SIG-M5 (cell line): ENCODE results near the gene ESPL1.
A peak's percentile ranks its signal among the peaks of the same experiment; 100 is the strongest.
"Not testable (repeated sequence)": the region's sequence is repeated elsewhere in the genome, so short reads cannot be mapped to it uniquely, and the experiment has no call there.

Source experiments
- DNase-seq: peaks from one replicate; lab custom pipeline; 2025; lab: John Stamatoyannopoulos, UW

The ESPL1 gene

DNA sequence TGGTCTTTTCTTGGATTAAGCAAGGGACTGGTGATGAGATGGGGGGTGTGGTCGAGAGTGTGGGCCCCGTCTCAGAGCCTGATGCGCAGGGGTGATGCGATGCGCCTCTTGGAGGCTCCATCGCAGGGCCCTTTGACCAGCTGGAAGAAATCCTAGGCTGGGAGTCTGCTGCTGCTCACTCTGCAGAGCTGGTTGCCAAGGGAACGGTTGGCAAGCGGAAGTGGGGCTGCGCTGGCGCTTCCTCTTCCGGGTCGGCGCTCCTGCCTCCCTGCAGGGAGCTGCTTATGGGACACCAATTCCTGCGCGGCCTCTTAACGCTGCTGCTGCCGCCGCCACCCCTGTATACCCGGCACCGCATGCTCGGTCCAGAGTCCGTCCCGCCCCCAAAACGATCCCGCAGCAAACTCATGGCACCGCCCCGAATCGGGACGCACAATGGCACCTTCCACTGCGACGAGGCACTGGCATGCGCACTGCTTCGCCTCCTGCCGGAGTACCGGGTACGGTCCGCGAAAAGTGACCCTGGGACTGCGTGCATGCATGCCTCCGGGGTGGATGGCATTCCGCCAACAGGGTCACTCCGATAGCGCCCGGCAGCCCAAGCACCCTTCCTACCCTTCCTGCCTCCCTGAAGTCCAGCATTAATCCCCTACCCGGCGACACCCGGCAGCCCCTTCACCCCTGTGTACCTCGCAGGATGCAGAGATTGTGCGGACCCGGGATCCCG is 31.5 kb downstream of the ESPL1 start, which contains the start of gene MYG1:
Gene MYG1, plus strand, starts transcription at position 242 of the 727 bp plus-strand sequence. Its CDS starts 43 bp downstream, at position 285.
- DNase-seq = peak; percentile 46

DNA sequence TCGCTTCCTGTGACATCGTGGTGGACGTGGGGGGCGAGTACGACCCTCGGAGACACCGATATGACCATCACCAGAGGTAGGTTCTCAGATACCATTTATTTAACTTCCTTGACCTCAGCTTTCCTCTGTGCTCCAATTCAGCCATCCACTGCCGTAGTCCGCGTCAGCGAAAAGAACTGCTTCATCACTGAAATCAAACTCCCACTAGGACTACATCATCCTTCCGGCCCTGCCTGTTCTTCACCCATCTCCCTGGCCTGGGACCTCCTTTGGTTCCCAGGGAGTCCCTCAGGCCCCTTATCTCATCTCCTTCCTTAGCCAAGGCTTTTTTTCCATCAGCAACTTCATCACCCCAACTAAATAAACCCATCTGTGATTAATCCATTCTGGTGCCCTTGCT is 32.1 kb downstream of the ESPL1 start:
- no peak for DNase-seq

GRCh38 chr12:53302903-53303302 is 34.8 kb downstream of the ESPL1 start:
- no peak for DNase-seq

DNA sequence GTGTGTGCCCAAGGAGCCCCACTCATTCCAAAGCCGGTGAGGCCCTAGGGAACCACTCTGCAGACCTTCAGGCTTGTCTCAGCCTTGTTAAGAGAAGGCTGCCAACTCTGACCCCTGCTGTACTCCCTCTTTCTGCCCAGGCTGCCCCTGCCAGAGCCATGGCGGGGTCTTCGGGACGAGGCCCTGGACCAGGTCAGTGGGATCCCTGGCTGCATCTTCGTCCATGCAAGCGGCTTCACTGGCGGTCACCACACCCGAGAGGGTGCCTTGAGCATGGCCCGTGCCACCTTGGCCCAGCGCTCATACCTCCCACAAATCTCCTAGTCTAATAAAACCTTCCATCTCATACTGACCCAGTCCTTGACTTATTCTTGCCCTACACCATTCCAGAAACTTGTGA is 38.7 kb downstream of the ESPL1 start:
- no peak for DNase-seq

- DNase-seq = no peak
Observed at GRCh38 chr12:53308276-53308675, 40.2 kb downstream of the ESPL1 start.

- no peak for DNase-seq
Observed at GRCh38 chr12:53313996-53314395, 45.9 kb downstream of the ESPL1 start.

- no peak for DNase-seq
Observed at GRCh38 chr12:53320352-53321195, 52.5 kb downstream of the ESPL1 start.

DNA sequence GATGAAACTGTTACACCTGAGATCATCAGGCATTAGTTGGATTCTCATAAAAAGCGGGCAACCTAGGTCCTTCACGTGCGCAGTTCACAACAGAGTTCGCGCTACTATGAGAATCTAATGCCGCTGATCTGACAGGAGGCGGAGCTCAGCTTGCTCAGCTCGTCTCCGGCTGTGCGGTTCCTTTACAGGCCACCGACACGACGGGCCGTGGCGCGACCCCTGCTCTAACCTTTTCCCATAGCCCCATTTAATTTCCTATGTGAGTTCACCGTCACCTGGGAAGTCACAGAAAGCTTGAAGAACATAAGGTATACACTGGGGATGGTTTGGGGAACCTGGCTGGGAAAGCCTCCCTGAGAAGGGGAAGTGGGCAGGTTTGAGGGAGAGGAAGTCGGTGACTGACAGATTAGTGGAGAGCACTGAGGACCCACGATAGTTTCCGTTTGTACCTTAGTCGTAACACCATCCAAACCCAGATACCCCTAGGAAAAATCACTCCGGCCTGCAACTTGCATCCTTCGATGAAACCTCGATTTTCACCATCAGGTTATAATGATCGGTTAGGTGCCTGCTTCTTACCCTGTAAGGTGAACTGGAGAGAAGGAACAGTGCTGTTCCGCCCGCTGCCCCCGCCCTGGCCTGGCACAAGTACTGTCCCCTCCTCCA is 56.1 kb downstream of the ESPL1 start:
- DNase-seq = peak; percentile 37

DNA sequence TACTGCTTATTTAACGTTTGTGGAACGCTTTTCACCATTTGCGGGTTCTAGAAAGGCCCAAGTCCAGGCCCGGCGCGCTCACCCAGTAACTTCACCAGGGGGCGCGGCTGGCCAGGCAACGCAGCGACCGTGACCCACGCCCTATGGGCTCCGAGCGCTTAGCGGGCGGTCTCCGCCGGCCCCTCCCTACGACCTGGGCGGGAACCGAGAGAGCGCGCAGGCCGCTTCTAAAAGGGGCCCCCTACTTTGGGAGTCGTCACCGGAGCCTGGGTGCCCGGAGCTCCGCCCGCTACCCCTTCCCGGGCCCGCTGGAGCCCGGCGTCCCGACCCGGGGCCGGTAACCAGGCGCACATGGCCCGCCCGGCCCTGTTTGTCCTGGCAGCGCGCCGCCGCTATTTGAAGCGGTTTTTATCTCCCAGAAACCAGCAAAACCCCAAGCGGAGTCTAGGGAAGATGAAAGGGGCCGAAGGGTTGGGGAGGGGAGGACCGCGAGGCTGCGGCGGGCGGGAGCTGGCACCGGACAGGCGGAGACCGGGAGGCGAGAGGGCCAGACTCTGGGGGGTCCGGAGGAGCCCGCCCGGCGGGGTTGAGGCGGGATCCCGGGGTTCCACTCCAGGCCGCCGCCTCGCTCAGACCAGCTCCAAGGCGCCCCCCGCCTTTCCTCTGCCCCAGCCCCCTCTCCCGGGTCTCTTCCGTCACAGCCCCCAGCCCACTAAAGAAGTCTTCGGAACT is 56.8 kb downstream of the ESPL1 start:
- no peak for DNase-seq

- DNase-seq = no peak
Observed at GRCh38 chr12:53325511-53326061, 57.5 kb downstream of the ESPL1 start.

DNA sequence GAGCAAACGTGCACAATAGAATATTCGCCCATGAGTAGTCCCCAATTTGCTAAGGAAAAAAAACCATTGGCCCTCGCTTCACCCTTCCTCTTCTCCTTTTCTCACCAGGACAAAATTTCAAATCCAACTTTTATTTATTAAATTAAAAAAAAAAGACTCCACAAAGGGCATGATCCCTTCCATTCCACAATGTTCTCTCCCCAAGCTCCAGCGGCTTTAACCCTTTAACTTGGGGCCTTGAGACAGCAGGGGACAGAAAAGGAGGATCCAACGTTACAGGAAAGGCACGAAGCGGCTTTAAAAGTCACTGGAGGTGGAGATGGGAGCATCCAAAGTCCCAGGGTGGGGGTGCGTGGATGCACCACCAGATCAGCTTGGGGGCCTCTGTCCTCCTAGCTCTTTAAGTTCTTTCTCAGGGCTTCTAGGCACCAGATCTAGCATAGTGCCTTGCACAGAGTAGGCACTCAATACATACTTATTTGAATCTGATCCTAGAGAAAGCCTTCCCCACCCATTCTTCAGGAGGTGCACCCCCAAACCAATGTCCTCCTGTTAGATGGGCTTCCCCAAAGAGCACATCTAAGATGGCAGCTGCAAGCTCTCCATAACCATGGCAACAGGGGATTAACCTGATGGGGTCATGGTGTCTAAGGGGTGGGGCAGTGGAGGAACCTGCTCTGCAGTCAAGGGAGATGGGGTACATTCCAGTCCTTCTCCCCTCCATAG is 58.5 kb downstream of the ESPL1 start:
- DNase-seq = no peak

GRCh38 chr12:53327435-53328042 is 59.4 kb downstream of the ESPL1 start:
- no peak for DNase-seq

DNA sequence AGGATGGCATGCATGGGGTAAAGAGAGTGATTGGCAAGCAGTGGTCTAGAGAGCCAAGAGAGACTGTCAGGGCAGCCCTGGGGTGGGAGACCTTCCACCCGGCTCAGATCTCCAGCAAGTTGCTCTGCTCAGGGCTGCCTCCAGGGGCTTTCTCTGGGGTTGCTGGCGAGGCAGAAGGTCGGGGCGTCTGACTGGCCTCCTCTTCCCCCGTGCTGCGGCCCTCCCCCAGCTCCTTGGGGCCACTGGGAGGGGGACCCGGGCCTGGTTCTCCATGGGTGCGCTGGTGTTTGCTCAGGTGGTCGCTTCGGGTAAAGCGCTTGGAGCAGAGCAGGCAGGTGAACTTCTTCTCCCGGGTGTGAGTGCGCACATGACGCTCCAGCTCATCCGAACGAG is 59.9 kb downstream of the ESPL1 start:
- no peak for DNase-seq

- no peak for DNase-seq
Observed at GRCh38 chr12:53330671-53331070, 62.6 kb downstream of the ESPL1 start.

GRCh38 chr12:53332339-53332738 is 64.2 kb downstream of the ESPL1 start:
- DNase-seq = not testable (repeated sequence)

DNA sequence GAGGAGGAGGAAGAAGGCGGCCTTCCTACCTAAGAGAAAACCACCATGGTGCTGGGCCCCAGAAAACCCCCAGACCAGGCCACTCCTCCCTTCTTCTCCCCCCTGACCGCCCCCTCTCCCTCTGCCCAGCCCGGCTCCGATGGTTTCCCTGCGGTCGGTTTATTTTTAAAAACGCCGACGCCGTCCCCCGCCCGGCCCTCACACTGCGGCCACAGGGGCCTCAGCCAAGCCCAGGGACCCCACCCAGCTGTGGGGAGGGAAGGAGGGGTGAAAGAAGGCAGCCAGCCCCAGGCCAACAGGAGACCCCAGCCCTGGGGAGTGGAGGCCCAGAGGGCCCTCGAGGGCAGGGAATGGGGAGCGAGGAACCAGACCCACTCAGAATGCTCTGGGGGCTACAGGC is 64.6 kb downstream of the ESPL1 start:
- no peak for DNase-seq

- no peak for DNase-seq
Observed at GRCh38 chr12:53333289-53333688, 65.2 kb downstream of the ESPL1 start.

GRCh38 chr12:53333845-53334244 is 65.7 kb downstream of the ESPL1 start:
- no peak for DNase-seq

DNA sequence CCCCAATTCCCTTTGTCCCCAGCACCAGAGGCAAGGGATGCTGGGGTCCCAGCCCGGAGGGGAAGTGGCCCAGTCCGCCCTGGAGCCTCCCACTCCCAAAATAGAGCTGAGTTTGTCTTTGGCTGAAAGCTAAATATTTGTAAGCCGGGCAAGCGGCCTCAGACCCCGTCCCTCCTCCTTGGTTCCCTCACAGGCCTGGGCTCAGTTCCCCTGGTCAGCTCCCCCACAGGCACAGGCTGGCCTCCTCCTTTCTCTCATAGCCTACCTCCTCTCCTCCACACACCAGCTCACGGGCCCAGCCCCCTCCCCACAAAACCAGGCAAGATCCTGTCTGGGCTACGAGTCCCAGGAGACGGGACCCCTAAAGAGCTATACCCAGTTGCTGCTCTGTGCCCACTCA is 66.7 kb downstream of the ESPL1 start:
- no peak for DNase-seq

DNA sequence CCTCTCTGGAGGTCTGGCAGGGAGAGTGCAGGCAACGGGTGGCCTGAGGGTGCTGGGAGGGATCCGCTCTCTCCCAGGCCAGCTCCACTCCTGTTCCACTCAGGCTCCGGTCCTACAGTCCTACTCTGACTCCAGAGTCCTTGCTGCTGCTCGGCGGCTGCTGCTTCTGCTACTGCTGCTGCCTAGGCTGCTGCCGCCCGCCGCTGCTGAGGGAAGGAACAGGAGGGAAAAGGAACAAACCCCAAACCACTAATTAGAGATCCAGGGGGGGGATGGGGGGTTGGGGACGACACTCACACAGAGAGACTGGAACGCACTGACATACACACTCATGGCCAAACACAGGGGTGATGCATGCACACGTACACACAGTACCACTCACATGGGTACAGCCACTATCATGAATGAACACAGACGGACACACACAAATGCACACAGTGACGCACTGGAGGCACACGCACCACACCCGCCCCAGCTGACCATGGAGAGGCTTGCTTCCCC is 68.1 kb downstream of the ESPL1 start, which contains the start of gene SP7:
Gene SP7, minus strand, starts transcription at position 174 of the 501 bp plus-strand sequence. CDS start 708 bp downstream, outside the sequence.
- DNase-seq = no peak
